Measurements from ENCODE around the gene RBBP5.

The RBBP5 gene

DNA sequence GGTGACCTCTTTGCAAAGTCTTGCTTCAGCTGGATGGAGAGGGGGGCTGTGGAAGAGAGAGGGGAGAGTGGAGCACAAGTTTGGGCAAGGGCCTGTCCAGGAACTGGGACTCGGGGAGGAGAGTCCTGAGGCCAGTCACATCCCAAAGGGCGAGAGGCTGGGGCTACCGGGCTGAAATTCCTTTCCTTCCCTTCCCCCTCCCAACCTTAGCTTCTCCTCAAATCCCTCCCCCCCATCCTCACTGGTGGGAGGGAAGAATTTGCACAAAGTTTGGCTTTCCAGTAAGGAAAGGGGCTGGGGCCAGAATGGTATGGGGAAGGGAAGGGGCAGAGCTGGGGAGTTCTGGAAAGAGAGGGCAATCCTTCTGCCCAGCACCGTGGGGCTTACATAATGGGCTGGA, 77.9 kb downstream of the RBBP5 start:
- TF ChIP-seq, protein P1, sequence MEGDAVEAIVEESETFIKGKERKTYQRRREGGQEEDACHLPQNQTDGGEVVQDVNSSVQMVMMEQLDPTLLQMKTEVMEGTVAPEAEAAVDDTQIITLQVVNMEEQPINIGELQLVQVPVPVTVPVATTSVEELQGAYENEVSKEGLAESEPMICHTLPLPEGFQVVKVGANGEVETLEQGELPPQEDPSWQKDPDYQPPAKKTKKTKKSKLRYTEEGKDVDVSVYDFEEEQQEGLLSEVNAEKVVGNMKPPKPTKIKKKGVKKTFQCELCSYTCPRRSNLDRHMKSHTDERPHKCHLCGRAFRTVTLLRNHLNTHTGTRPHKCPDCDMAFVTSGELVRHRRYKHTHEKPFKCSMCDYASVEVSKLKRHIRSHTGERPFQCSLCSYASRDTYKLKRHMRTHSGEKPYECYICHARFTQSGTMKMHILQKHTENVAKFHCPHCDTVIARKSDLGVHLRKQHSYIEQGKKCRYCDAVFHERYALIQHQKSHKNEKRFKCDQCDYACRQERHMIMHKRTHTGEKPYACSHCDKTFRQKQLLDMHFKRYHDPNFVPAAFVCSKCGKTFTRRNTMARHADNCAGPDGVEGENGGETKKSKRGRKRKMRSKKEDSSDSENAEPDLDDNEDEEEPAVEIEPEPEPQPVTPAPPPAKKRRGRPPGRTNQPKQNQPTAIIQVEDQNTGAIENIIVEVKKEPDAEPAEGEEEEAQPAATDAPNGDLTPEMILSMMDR (IDR thresholded peaks at IDR 0.05) = no peak
- TF ChIP-seq ZFX (IDR thresholded peaks at IDR 0.05; ENCODE audit: borderline replicate concordance) = no peak
- H3K27ac ChIP-seq = no peak overlapping the region

GRCh38 chr1:205042911-205043806, 78.6 kb downstream of the RBBP5 start, which contains the start of gene CNTN2:
Gene CNTN2, plus strand, starts transcription at chr1:205043212. Its CDS starts 9,974 bp downstream, at chr1:205053186.
- no peak for TF ChIP-seq ZFX (IDR thresholded peaks at IDR 0.05; ENCODE audit: borderline replicate concordance)
- TF ChIP-seq, protein P1 (IDR thresholded peaks at IDR 0.05) = no peak
- no peak within 1 kb of the TSS for H3K27ac ChIP-seq

DNA sequence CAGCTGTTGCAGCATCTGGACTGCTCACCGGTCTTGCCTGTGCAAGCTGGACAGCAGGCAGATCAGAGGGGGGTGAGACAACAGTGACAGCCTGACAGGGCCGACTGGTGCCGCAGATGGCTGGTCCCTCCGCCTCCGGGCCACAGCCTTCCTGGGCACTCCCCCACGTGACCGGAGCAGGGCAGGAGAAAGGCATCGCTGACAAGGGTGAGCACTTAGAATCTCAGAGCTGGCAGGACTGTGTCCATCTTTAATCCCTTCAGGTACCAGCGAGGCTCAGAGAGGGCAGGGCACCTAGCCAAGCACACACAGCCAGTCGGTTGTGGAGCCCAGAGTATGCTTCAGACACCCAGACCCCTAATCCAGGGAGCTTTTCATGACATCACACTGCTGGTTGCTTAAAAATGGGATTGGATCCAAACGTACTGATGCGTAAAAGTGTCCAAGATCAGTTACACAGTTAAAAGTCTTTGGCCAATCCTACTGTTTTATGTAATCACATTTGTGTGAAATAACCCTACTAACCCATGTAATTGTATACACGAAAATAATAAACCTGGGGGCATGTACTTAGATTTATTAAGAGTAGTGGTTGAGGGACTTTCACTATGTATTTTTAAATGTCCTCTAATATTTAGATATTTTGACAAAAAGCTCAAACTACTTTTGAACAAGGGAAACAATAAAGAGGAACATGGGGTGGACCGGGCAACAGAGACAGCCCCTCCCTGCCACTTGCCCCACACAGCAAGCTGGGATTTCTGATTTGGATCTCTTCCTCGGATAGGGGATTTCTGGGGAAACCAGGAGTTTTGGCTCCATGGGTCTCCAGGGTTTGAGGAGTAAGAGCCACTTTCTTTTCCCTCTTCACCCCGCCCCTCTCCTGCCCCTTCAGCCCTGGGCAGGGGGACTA, 79.5 kb downstream of the RBBP5 start:
- TF ChIP-seq, protein P1 (IDR thresholded peaks at IDR 0.05) = no peak
- TF ChIP-seq ZFX (IDR thresholded peaks at IDR 0.05; ENCODE audit: borderline replicate concordance) = no peak
- H3K27ac ChIP-seq = no peak overlapping the region

GRCh38 chr1:205041001-205041715, 80.6 kb downstream of the RBBP5 start:
- H3K27ac ChIP-seq = no peak overlapping the region
- TF ChIP-seq, protein P1 (IDR thresholded peaks at IDR 0.05) = no peak
- no peak for TF ChIP-seq ZFX (IDR thresholded peaks at IDR 0.05; ENCODE audit: borderline replicate concordance)

- no peak overlapping the region for H3K27ac ChIP-seq
- TF ChIP-seq ZFX (IDR thresholded peaks at IDR 0.05; ENCODE audit: borderline replicate concordance) = no peak
- TF ChIP-seq, protein P1 (IDR thresholded peaks at IDR 0.05) = no peak
These were observed 83.5 kb downstream of the RBBP5 start for GRCh38 chr1:205038132-205038786.

GRCh38 chr1:205037539-205037938, 84.2 kb downstream of the RBBP5 start:
- TF ChIP-seq ZFX (IDR thresholded peaks at IDR 0.05; ENCODE audit: borderline replicate concordance) = no peak
- TF ChIP-seq, protein P1 (IDR thresholded peaks at IDR 0.05) = no peak
- H3K27ac ChIP-seq = no peak overlapping the region

All from 22Rv1 (cell line).